GM19467 (cell line): ENCODE results near the gene CIRBP.
"Not testable (repeated sequence)": the region's sequence is repeated elsewhere in the genome, so short reads cannot be mapped to it uniquely, and the experiment has no call there.

Source experiments
- ATAC-seq: cut with Tn5 transposase; IDR thresholded peaks from one replicate; pipeline ENCODE4 v1.9.1; 2021; ENCODE audit warnings: mild to moderate bottlenecking, moderate library complexity; ENCODE audit not compliant: unreplicated experiment

Gene CIRBP

GRCh38 chr19:1290196-1290702 is 21.1 kb downstream of the CIRBP start:
- no peak for ATAC-seq

- no peak for ATAC-seq
Observed at GRCh38 chr19:1290703-1291651, 21.8 kb downstream of the CIRBP start.

GRCh38 chr19:1291761-1292418 is 22.8 kb downstream of the CIRBP start:
- no peak for ATAC-seq

GRCh38 chr19:1292419-1293151 is 23.5 kb downstream of the CIRBP start:
- no peak for ATAC-seq

GRCh38 chr19:1293782-1294604 is 24.9 kb downstream of the CIRBP start:
- no peak for ATAC-seq

GRCh38 chr19:1294688-1295087 is 25.6 kb downstream of the CIRBP start:
- ATAC-seq, result no peak

- ATAC-seq, result no peak
Observed at GRCh38 chr19:1295169-1296012, 26.3 kb downstream of the CIRBP start.

- no peak for ATAC-seq
Observed at GRCh38 chr19:1296078-1296477, 26.9 kb downstream of the CIRBP start.

- no peak for ATAC-seq
Observed at GRCh38 chr19:1296575-1297271, 27.6 kb downstream of the CIRBP start.

GRCh38 chr19:1298235-1298634 is 29.1 kb downstream of the CIRBP start:
- ATAC-seq, result no peak

- ATAC-seq, result no peak
Observed at GRCh38 chr19:1299801-1300200, 30.7 kb downstream of the CIRBP start.

- ATAC-seq, result no peak
Observed at GRCh38 chr19:1300744-1301490, 31.8 kb downstream of the CIRBP start.

GRCh38 chr19:1302533-1303239 is 33.6 kb downstream of the CIRBP start:
- ATAC-seq, result no peak

- ATAC-seq, result no peak
Observed at GRCh38 chr19:1304197-1304924, 35.2 kb downstream of the CIRBP start.

GRCh38 chr19:1305354-1305753 is 36.2 kb downstream of the CIRBP start:
- not testable (repeated sequence) for ATAC-seq

GRCh38 chr19:1307320-1307719 is 38.2 kb downstream of the CIRBP start:
- no peak for ATAC-seq

GRCh38 chr19:1307755-1308303 is 38.7 kb downstream of the CIRBP start:
- no peak for ATAC-seq
